GM23248 (cell line): Measurements from ENCODE around the gene ZC2HC1C.

Experiments
- EZH2 ChIP-seq: fragments of 200-600 bp; sonication (generic); IDR thresholded peaks from 2 replicates; pipeline ENCODE4 v1.6.1; 2018; ENCODE audit warnings: antibody characterized with exemption, mild to moderate bottlenecking; ENCODE audit not compliant: insufficient read depth, poor library complexity, severe bottlenecking
- EZH2phosphoT487 ChIP-seq: fragments of 200-600 bp; sonication (generic); IDR thresholded peaks from 2 replicates; pipeline ENCODE4 v1.6.1; 2018; ENCODE audit warnings: antibody characterized with exemption, moderate library complexity, mild to moderate bottlenecking, low read depth; ENCODE audit not compliant: insufficient read depth

DNA sequence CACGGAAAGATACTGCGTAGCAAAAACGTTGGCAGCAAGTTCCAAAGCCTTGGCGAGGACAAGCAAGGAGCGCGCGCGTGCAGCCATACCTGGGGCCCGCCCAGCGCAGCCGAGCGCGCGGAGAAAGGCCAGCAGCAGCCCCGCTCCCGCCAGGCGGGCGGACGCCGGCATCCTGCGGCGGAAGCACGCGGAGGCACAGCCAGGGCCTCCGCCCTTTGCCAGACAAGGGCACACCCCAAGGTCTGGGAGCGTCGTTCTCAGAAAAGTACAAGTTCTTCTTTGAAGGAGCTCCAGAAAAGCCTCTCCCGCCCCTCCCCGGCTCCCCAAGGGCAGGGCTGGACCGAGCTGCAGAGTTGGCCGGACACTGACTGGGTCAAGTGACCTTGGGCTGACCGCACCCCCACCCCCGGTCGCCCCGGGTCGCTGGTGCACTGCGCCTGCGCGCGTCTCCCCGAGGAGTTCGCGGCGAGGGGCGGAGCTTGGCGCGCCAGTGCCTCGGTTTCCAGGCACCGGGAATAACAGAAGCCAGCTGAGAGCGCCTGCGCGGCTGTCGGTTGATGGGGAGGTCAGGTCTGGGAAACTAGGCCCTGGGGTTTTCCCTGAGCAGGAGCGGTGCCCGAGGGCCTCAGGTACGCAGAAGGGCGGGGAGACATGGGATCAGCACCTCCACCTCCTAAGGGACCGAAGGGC lies at the start of gene ZC2HC1C:
- TF ChIP-seq EZH2 (no peak), EZH2phosphoT487 (no peak)
